ENCODE results near the gene TNFSF13B.
"Not testable (repeated sequence)": the region's sequence is repeated elsewhere in the genome, so short reads cannot be mapped to it uniquely, and the experiment has no call there.

TNFSF13B gene

DNA sequence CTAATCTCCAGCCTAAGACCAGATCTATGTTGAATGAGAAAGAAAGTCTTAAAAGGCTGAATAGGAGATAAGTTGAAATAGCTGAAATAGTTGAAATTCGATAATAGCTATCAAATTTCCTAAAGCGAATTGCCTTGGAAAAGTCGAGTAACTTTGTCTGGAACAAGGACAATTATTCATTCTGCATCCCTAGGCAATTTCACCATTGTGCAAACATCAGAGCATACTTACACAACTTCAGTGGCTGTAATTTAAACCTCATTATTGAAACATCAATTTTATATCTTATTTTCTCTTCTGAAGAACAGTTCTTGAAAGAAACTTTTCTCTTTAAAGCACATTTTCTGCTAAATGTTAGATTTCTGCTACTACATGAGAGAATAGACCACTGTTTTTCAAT is 13.6 kb downstream of the TNFSF13B start:
- Histone ChIP-seq H3K4me3 (ENCODE audit: extremely low read depth, insufficient read depth, low read length, poor library complexity, severe bottlenecking) (no peak overlapping the region), H3K27ac (ENCODE audit: low read depth, low read length, severe bottlenecking) (no peak overlapping the region), H3K4me1 (ENCODE audit: control insufficient read depth, insufficient read depth, low read length, poor library complexity, severe bottlenecking) (no peaks in the 10 kb centered on the region), H3K9me3 (ENCODE audit: control insufficient read depth, low read length) (no peaks in the 10 kb centered on the region), H3K36me3 (ENCODE audit: control insufficient read depth, insufficient read depth, low read length) (no peaks in the 10 kb centered on the region)
- WGBS, 2 experiments (ENCODE audit: insufficient coverage in 2 of 2) = 83 to 100% methylated on average over 2 to 3 of the region's 3 CpGs

DNA sequence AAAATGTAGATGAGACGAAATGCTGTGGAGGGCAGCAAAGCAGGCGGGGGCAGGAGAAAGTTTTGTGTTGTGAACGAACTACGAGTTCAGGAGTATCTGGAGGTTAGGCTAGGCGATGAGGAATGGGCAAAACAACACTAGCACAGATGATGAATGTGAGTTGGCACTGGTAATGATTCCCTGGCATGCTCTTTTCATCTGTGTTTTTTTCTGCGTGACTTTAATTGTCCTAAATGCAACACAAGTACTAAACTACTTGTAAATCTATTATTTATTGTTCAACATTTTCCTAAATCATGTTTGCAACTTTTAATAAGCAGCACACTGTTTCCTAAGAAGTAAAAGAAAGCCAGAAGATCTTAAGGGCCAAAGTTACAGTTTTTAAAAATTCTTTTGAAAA is 19.2 kb downstream of the TNFSF13B start:
- H3K27ac ChIP-seq (ENCODE audit: low read depth, low read length, severe bottlenecking) = no peak overlapping the region
- no peaks in the 10 kb centered on the region for H3K36me3 ChIP-seq (ENCODE audit: control insufficient read depth, insufficient read depth, low read length)
- no peaks in the 10 kb centered on the region for H3K4me1 ChIP-seq (ENCODE audit: control insufficient read depth, insufficient read depth, low read length, poor library complexity, severe bottlenecking)
- 87 to 88% methylated on average over 5 of the region's 6 CpGs for WGBS, 2 experiments (ENCODE audit: insufficient coverage in 2 of 2)
- no peaks in the 10 kb centered on the region for H3K9me3 ChIP-seq (ENCODE audit: control insufficient read depth, low read length)
- no peak overlapping the region for H3K4me3 ChIP-seq (ENCODE audit: extremely low read depth, insufficient read depth, low read length, poor library complexity, severe bottlenecking)

GRCh38 chr13:108289819-108290218 is 20.3 kb downstream of the TNFSF13B start:
- H3K4me3 ChIP-seq (ENCODE audit: extremely low read depth, insufficient read depth, low read length, poor library complexity, severe bottlenecking) = no peak overlapping the region
- no CpG with 5 or more reads among the region's 1 CpG for WGBS, 2 experiments (ENCODE audit: insufficient coverage in 2 of 2)
- H3K36me3 ChIP-seq (ENCODE audit: control insufficient read depth, insufficient read depth, low read length) = no peaks in the 10 kb centered on the region
- no peaks in the 10 kb centered on the region for H3K9me3 ChIP-seq (ENCODE audit: control insufficient read depth, low read length)
- no peak overlapping the region for H3K27ac ChIP-seq (ENCODE audit: low read depth, low read length, severe bottlenecking)
- H3K4me1 ChIP-seq (ENCODE audit: control insufficient read depth, insufficient read depth, low read length, poor library complexity, severe bottlenecking) = no peaks in the 10 kb centered on the region

DNA sequence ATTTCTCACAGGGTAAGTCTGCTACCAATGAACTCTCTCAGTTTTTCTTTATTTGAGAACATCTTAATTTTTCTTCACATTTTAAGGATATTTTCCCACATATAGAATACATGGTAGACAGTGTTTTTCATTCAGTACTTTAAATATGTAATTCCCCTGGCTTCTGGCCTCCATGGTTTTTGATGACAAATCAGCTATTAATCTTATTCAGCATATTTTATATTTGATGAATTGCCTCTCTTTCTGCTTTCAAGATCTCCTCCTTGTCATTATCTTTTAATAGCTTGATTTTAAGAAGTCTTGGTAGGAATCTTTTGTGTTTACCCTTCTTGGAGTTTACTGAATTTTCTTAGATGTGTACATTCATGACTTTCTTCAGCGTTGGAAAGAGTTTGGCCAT is 27.6 kb downstream of the TNFSF13B start:
- no peaks in the 10 kb centered on the region for H3K4me1 ChIP-seq (ENCODE audit: control insufficient read depth, insufficient read depth, low read length, poor library complexity, severe bottlenecking)
- H3K27ac ChIP-seq (ENCODE audit: low read depth, low read length, severe bottlenecking) = no peak overlapping the region
- 89% methylated on average over 1 of the region's 1 CpG; no CpG with 5 or more reads in 1 of the 2 experiments for WGBS, 2 experiments (ENCODE audit: insufficient coverage in 2 of 2)
- no peaks in the 10 kb centered on the region for H3K36me3 ChIP-seq (ENCODE audit: control insufficient read depth, insufficient read depth, low read length)
- H3K4me3 ChIP-seq (ENCODE audit: extremely low read depth, insufficient read depth, low read length, poor library complexity, severe bottlenecking) = no peak overlapping the region
- H3K9me3 ChIP-seq (ENCODE audit: control insufficient read depth, low read length) = no peaks in the 10 kb centered on the region

DNA sequence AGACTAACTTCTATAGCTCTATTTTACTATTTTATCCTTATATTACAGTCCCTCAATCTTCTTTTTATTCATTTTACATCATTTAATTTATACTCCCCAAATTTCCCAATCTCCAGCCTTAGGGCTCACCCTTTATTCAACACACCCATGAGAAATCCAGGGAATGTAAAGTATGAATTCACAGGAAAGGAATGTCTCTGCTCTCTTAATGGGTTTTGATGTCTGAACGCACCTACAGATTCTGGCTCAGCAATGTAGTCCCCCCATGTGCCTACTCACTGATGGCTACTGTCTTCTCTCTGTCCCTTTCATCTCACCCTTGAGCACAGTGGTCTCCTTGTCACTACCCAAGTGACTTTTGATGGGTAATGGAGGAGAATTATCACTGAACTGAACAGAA is 32.8 kb downstream of the TNFSF13B start:
- Histone ChIP-seq H3K4me3 (ENCODE audit: extremely low read depth, insufficient read depth, low read length, poor library complexity, severe bottlenecking) (no peak overlapping the region), H3K27ac (ENCODE audit: low read depth, low read length, severe bottlenecking) (no peak overlapping the region), H3K9me3 (ENCODE audit: control insufficient read depth, low read length) (no peaks in the 10 kb centered on the region), H3K4me1 (ENCODE audit: control insufficient read depth, insufficient read depth, low read length, poor library complexity, severe bottlenecking) (no peaks in the 10 kb centered on the region), H3K36me3 (ENCODE audit: control insufficient read depth, insufficient read depth, low read length) (no peaks in the 10 kb centered on the region)
- WGBS, 2 experiments (ENCODE audit: insufficient coverage in 2 of 2) = no CpG with 5 or more reads among the region's 1 CpG

GRCh38 chr13:108304170-108305016 is 34.9 kb downstream of the TNFSF13B start:
- H3K9me3 ChIP-seq (ENCODE audit: control insufficient read depth, low read length) = no peaks in the 10 kb centered on the region
- H3K4me3 ChIP-seq (ENCODE audit: extremely low read depth, insufficient read depth, low read length, poor library complexity, severe bottlenecking) = no peak overlapping the region
- H3K4me1 ChIP-seq (ENCODE audit: control insufficient read depth, insufficient read depth, low read length, poor library complexity, severe bottlenecking) = no peaks in the 10 kb centered on the region
- WGBS, 2 experiments (ENCODE audit: insufficient coverage in 2 of 2) = 90 to 92% methylated on average over 2 to 5 of the region's 7 CpGs
- H3K36me3 ChIP-seq (ENCODE audit: control insufficient read depth, insufficient read depth, low read length) = no peaks in the 10 kb centered on the region
- no peak overlapping the region for H3K27ac ChIP-seq (ENCODE audit: low read depth, low read length, severe bottlenecking)

DNA sequence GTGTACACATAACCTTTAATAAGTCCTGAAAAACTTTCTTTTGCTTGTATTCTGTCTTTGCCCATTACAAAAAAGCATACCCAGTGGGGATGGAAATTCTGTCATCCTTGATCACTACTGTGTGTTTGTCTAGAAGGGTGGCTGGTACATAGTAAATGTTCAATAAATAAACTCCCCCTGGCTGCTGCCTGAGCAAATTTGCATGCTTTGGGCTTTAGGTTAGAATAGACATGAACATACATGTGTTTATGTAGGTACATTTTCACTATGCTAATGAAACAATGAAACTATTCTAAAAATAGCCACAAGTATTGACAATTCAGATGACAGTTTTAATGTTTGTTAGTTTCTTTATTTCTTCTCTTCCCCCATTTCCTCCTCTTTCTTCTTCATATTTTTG is 36.1 kb downstream of the TNFSF13B start:
- Histone ChIP-seq H3K9me3 (ENCODE audit: control insufficient read depth, low read length) (no peaks in the 10 kb centered on the region), H3K4me3 (ENCODE audit: extremely low read depth, insufficient read depth, low read length, poor library complexity, severe bottlenecking) (no peak overlapping the region), H3K27ac (ENCODE audit: low read depth, low read length, severe bottlenecking) (no peak overlapping the region), H3K4me1 (ENCODE audit: control insufficient read depth, insufficient read depth, low read length, poor library complexity, severe bottlenecking) (no peaks in the 10 kb centered on the region), H3K36me3 (ENCODE audit: control insufficient read depth, insufficient read depth, low read length) (no peaks in the 10 kb centered on the region)

DNA sequence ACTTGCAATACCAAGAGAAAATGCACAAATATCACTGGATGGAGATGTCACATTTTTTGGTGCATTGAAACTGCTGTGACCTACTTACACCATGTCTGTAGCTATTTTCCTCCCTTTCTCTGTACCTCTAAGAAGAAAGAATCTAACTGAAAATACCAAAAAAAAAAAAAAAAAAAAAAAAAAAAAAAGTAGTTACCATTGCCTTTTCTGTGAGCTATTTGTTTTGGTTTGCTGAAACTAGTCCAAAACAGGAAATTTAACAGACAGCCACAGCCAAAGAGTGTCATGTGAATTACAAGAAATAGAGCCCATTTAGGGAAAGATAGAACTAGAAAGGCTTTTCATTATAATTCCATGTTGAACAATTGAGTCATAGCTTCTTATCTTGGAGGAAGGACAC is 37.3 kb downstream of the TNFSF13B start:
- H3K36me3 ChIP-seq (ENCODE audit: control insufficient read depth, insufficient read depth, low read length) = no peaks in the 10 kb centered on the region
- H3K4me1 ChIP-seq (ENCODE audit: control insufficient read depth, insufficient read depth, low read length, poor library complexity, severe bottlenecking) = no peaks in the 10 kb centered on the region
- H3K4me3 ChIP-seq (ENCODE audit: extremely low read depth, insufficient read depth, low read length, poor library complexity, severe bottlenecking) = no peak overlapping the region
- H3K9me3 ChIP-seq (ENCODE audit: control insufficient read depth, low read length) = no peaks in the 10 kb centered on the region
- H3K27ac ChIP-seq (ENCODE audit: low read depth, low read length, severe bottlenecking) = no peak overlapping the region

- H3K4me1 ChIP-seq (ENCODE audit: control insufficient read depth, insufficient read depth, low read length, poor library complexity, severe bottlenecking); H3K36me3 ChIP-seq (ENCODE audit: control insufficient read depth, insufficient read depth, low read length); H3K27ac ChIP-seq (ENCODE audit: low read depth, low read length, severe bottlenecking); H3K4me3 ChIP-seq (ENCODE audit: extremely low read depth, insufficient read depth, low read length, poor library complexity, severe bottlenecking); H3K9me3 ChIP-seq (ENCODE audit: control insufficient read depth, low read length): not testable (repeated sequence)
- WGBS, 2 experiments (ENCODE audit: insufficient coverage in 2 of 2) = 82 to 89% methylated on average over 4 of the region's 4 CpGs
These were observed 42.1 kb downstream of the TNFSF13B start for GRCh38 chr13:108311596-108311995.

DNA sequence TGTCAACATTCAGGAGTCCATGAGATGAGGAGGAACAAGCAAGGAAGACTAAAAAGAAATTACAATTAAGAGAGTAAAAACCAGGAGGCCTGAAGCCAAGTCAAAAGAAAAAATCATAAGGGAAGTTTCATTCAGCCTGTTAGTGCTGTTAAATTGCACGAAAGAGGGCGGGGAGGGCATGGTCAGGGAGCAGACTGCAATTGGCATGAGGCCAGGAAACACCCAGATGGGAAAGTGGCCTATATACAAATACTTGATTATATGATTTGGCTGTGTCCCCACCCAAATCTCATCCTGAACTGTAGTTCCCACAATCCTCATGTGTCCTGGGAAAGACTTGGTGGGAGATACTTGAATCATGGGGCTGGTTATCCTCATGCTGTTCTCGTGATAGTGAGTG is 43.9 kb downstream of the TNFSF13B start:
- Histone ChIP-seq H3K27ac (ENCODE audit: low read depth, low read length, severe bottlenecking) (no peak overlapping the region), H3K36me3 (ENCODE audit: control insufficient read depth, insufficient read depth, low read length) (no peaks in the 10 kb centered on the region), H3K4me3 (ENCODE audit: extremely low read depth, insufficient read depth, low read length, poor library complexity, severe bottlenecking) (no peak overlapping the region), H3K4me1 (ENCODE audit: control insufficient read depth, insufficient read depth, low read length, poor library complexity, severe bottlenecking) (peaks cover 2% of the 10 kb centered on the region), H3K9me3 (ENCODE audit: control insufficient read depth, low read length) (no peaks in the 10 kb centered on the region)
- WGBS, 2 experiments (ENCODE audit: insufficient coverage in 2 of 2) = 88 to 100% methylated on average over 1 to 3 of the region's 3 CpGs

DNA sequence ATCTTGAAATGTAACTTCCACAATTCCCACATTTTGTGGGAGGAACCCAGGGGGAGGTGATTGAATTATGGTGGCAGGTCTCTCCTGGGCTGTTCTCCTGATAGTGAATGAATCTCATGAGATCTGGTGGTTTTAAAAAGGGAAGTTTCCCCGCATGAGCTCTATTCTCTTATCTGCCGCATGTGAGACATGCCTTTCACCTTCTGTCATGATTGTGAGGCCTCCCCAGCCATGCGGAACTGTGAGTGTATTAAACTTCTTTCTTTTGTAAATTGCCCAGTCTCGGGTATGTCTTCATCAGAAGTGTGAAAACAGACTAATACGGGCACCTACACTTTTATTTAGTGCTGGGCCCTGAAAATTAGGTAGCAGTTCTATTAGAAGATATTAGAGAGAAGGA is 45.8 kb downstream of the TNFSF13B start:
- Histone ChIP-seq H3K36me3 (ENCODE audit: control insufficient read depth, insufficient read depth, low read length) (no peaks in the 10 kb centered on the region), H3K4me1 (ENCODE audit: control insufficient read depth, insufficient read depth, low read length, poor library complexity, severe bottlenecking) (peaks cover 2% of the 10 kb centered on the region)
- WGBS, 2 experiments (ENCODE audit: insufficient coverage in 2 of 2) = 40 to 55% methylated on average over 2 of the region's 5 CpGs

More for the DNA sequence above, 45.8 kb downstream of the TNFSF13B start:
- Histone ChIP-seq H3K4me3 (ENCODE audit: extremely low read depth, insufficient read depth, low read length, poor library complexity, severe bottlenecking) (no peak overlapping the region), H3K27ac (ENCODE audit: low read depth, low read length, severe bottlenecking) (no peak overlapping the region), H3K9me3 (ENCODE audit: control insufficient read depth, low read length) (no peaks in the 10 kb centered on the region)

Measured in mesodermal cell (in vitro differentiated cells).